ENCODE measurements around the gene ZNF180.

ZNF180 gene

GRCh38 chr19:44452367-44452766 is 48.0 kb downstream of the ZNF180 start:
- TF ChIP-seq POLR2A (IDR thresholded peaks at IDR 0.05; ENCODE audit: low read depth, low read length) = no peak
- no peak for FAIRE-seq
- no peak for DNase-seq (ENCODE audit: insufficient read length, low spot score)

DNA sequence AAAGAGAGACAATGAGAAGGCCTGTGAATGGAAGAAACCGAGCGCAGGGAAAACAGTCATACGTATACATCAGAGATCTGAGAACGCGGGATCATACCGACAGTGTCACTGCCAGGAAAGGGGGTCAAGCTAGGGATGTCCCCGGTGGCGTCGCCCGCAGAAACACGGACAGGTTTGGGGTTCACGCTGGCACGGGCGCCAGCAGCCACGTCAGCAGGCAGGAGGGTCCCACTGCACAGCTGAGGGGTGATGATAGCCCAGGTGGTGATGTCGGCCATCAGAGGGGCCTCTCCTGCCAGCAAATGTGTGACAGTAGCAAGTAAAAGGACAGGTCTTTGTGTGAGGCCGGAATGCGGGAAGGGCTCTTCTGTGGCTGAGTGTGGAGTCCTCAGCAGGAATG is 48.6 kb downstream of the ZNF180 start:
- TF ChIP-seq POLR2A (IDR thresholded peaks at IDR 0.05; ENCODE audit: low read depth, low read length) = no peak
- FAIRE-seq (no peak), DNase-seq (ENCODE audit: insufficient read length, low spot score) (no peak)

GRCh38 chr19:44447916-44448674 is 52.2 kb downstream of the ZNF180 start, which contains the start of gene ZNF229:
ZNF229 (minus strand) TSS chr19:44448472; CDS start chr19:44442847, 5,625 bp downstream.
- TF ChIP-seq POLR2A (IDR thresholded peaks at IDR 0.05; ENCODE audit: low read depth, low read length) = no peak
- no peak for DNase-seq (ENCODE audit: insufficient read length, low spot score)
- FAIRE-seq = no peak

DNA sequence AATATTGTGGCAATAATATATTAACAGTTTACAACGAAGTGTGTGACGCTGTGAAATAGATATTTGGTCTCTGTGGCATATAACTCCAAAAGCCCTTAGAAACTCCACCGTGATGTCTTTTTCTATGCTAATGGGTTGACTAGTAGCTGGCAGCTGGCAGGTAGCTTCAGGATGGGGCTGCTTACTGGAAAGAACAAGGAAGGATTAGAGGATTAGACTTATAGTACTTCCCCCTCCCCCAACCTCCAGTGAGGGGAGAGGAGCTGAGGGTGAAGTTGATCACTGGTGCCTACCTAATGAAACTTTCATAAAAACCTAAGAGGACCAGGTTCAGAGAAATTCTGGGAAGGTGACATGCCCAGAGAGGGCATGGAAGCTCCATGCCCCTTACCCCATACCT is 61.9 kb downstream of the ZNF180 start:
- no peak for TF ChIP-seq POLR2A (IDR thresholded peaks at IDR 0.05; ENCODE audit: low read depth, low read length)
- no peak for DNase-seq (ENCODE audit: insufficient read length, low spot score)
- no peak for FAIRE-seq

DNA sequence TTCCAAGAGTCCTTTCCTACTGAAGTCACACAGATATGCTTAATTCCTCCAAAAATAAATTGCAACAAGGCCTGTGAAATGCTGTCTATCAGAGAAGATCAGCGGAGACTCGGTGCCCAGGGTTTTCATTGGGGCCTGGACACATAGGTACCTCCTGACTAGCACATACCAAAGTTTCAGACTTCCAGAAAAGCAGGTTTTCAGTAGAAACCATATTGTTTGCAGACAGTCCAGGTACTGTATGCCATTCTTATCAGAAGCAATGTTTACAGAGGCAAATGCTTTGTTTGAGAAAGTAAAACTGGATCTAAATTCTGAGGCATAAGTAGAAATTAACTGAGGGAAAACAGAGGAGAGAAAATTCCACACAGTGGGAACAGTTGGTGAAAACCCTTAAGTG is 64.9 kb downstream of the ZNF180 start:
- no peak for DNase-seq (ENCODE audit: insufficient read length, low spot score)
- FAIRE-seq = no peak
- TF ChIP-seq POLR2A (IDR thresholded peaks at IDR 0.05; ENCODE audit: low read depth, low read length) = no peak

DNA sequence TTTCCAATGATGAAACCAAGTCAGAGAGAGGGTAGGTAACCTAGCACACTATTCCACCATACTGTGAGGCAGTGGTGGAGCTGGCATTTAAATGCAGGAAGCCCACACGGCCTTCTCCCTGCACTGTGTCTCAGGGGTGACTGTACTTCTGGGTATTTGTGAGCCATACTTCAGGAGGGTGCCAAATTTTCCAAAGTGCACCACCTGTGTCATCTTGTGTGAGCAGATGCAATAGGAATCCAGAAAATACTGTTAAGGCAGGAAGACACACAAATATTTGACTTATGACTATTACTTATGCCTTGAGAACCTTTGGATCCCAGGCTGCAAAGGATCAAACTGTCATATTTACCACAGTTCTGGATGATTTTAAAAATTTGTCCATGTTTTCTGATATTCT is 69.4 kb downstream of the ZNF180 start:
- no peak for FAIRE-seq

More for the DNA sequence above, 69.4 kb downstream of the ZNF180 start:
- DNase-seq (ENCODE audit: insufficient read length, low spot score) = peak; percentile 13
- TF ChIP-seq POLR2A (IDR thresholded peaks at IDR 0.05; ENCODE audit: low read depth, low read length) = no peak
